Heart right ventricle (tissue), 16 donors: ENCODE measurements around the gene LAMA1. TPM values are rescaled to one million over a fixed set of nuclear protein-coding genes. Genes with fewer than 3 reads are reported as not detected.

Source experiments
- ATAC-seq, 8 donors: fragments of 200-7000 bp; cut with Tn5 transposase; one replicate each; pipeline ENCODE4 v1.9.1; 2020; ENCODE audit warnings: mild to moderate bottlenecking in 8 of 8, moderate library complexity in 8 of 8, moderate number of reproducible peaks in 1 of 8
- DNase-seq, 2 donors: peaks; one replicate each; pipeline ENCODE4 v3.0.0-alpha.2; 2020
- H3K27ac ChIP-seq, 10 donors: fragments of 200-600 bp; sonication (generic) in 2 of 10; one replicate each; pipeline versions ENCODE4 v1.5.0 to v1.8.0; 2020 to 2022; ENCODE audit warnings: mild to moderate bottlenecking in 3 of 10
- H3K27me3 ChIP-seq, 7 donors: fragments of 200-600 bp; one replicate each; pipeline ENCODE4 v1.8.0; 2021 to 2022; ENCODE audit warnings: mild to moderate bottlenecking in 2 of 7
- H3K36me3 ChIP-seq, 9 donors: fragments of 200-600 bp; sonication (generic) in 1 of 9; one replicate each; pipeline versions ENCODE4 v1.5.0 to v1.8.0; 2020 to 2022; ENCODE audit warnings: mild to moderate bottlenecking in 2 of 9
- H3K4me1 ChIP-seq, 9 donors: fragments of 200-600 bp; sonication (generic) in 1 of 9; one replicate each; pipeline versions ENCODE4 v1.5.0 to v1.8.0; 2020 to 2022; ENCODE audit warnings: mild to moderate bottlenecking in 4 of 9
- H3K4me3 ChIP-seq, 10 donors: fragments of 200-600 bp; sonication (generic) in 2 of 10; one replicate each; pipeline versions ENCODE4 v1.5.0 to v1.8.0; 2020 to 2022; ENCODE audit warnings: mild to moderate bottlenecking in 7 of 10, moderate library complexity in 2 of 10
- H3K9me3 ChIP-seq, 11 donors: fragments of 200-600 bp in 10 of 11; sonication (generic) in 2 of 11; one replicate each; pipeline versions ENCODE4 v1.5.0 to v1.8.0; 2013 to 2022; ENCODE audit warnings: mild to moderate bottlenecking in 2 of 11, control low read depth in 1 of 11, moderate library complexity in 1 of 11
- WGBS, 2 donors: extraction: QIAGEN DNeasy Blood & Tissue Kit; methylation state at CpG; one replicate each; pipeline ENCODE4 v1.1.7; 2013; ENCODE audit warnings: inconsistent platforms in 1 of 2; 5-methylcytosine and 5-hydroxymethylcytosine counted together
- intact Hi-C, 10 donors: fragments of 100-400 bp; cut with DNase I; formaldehyde crosslinking; loops; one replicate each; pipeline versions ENCODE4 v1.11.1 to v1.14.2; 2022
- polyA plus RNA-seq, 2 donors: library from polyadenylated mRNA; stranded (reverse); fragments of 200-250 nt; gene quantifications; one replicate each; pipeline ENCODE4 v1.2.3, GENCODE V29; 2013
- total RNA-seq, 10 donors: library from RNA; stranded (reverse); fragmentation: NEBNext Ultra II Directional in 3 of 10; extraction: Animal tissue kit (Norgen Biotek cat#: 25700) in 3 of 10; gene quantifications; one replicate each; pipeline versions ENCODE4 v1.2.1 to v1.2.4, GENCODE V29; 2021 to 2023
- TF ChIP-seq, protein P1 (sequence below), 9 donors: fragments of 200-600 bp; sonication (generic) in 2 of 9; IDR thresholded peaks; one replicate each; pipeline versions ENCODE4 v1.5.0 to v1.8.0; 2021 to 2022; ENCODE audit warnings: antibody characterized with exemption in 9 of 9, mild to moderate bottlenecking in 5 of 9, moderate library complexity in 1 of 9
- donor health status: Arrhythmogenic right ventricular cardiomyopathy.
- donor health status: ischemic (EF 13 %, LVEDD 7.1; RV severe dilation, severe dysfunction).
- donor health status: healthy with polysubstance abuse.
- donor health status: DM: no; HTN: yes; CAD: no.
- donor health status: DM: no; HTN: no; CAD: no.
- donor health status: ischemic (EF 25% LVEDD 6.9; RV normal size, moderate dysfunction).
- donor health status: ischemic (EF 25% LVEDD 5.7; RV mildly dilated, moderate dysfunction).
- donor health status: healthy.
- donor health status: DM: yes; HTN: yes; CAD: no.
- donor health status: Ischemic cardiomyopathy.
- donor health status: ischemic (EF 35%, LVEDD 5.7; RV mildly dilated, moderate dysfunction).
- donor health status: nonischemic (EF 11% LVEDD 7.7; RV severe dilation, severe dysfunction).
- donor health status: DM: yes; HTN: yes; CAD: no.
- donor health status: PGD.
- donor health status: ischemic (EF 29% LVEDD 5.4; RV normal size, mild dysfunction).
- donor health status: nonischemic (EF 23%, LVEDD 6.1; RV moderate dilation, normal function).

Gene LAMA1
- total and polyA plus RNA-seq, 12 donors: 0.05 to 0.82 (median 0.13) TPM; not detected in 4

DNA sequence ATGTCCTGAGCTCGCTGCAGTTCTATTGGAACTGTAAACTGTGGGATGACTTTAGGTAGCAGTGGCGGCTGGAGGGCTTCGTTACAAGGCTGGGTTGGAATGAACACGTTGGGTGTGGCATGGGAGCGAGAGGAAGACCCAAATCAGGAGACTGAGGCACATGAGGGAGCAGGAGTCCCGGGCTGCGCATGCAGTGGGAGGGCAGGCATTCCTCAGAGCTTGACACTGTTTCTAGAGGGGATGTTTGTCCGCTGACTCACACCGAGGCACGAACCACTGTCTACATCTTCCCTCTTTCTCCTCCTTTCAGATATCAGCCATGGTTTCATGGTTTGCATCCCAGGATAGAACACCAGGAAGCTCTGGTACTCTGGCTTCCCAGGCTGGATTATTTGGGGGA is 40.6 kb upstream of the LAMA1 start:
- DNase-seq (no peak), ATAC-seq (no peak)
- WGBS, 2 donors: 66% methylated on average over 10 of the region's 10 CpGs
- peaks cover 0 to 22% (median 7%) of the 10 kb centered on the region in 7 donors for H3K27me3 ChIP-seq
- H3K4me3 ChIP-seq: no peak overlapping the region
- H3K4me1 ChIP-seq: no peaks in the 10 kb centered on the region
- H3K36me3 ChIP-seq: no peaks in the 10 kb centered on the region
- no peaks in the 10 kb centered on the region for H3K9me3 ChIP-seq
- no peak overlapping the region for H3K27ac ChIP-seq
- intact Hi-C loops: no loop called here
- TF ChIP-seq, protein P1, sequence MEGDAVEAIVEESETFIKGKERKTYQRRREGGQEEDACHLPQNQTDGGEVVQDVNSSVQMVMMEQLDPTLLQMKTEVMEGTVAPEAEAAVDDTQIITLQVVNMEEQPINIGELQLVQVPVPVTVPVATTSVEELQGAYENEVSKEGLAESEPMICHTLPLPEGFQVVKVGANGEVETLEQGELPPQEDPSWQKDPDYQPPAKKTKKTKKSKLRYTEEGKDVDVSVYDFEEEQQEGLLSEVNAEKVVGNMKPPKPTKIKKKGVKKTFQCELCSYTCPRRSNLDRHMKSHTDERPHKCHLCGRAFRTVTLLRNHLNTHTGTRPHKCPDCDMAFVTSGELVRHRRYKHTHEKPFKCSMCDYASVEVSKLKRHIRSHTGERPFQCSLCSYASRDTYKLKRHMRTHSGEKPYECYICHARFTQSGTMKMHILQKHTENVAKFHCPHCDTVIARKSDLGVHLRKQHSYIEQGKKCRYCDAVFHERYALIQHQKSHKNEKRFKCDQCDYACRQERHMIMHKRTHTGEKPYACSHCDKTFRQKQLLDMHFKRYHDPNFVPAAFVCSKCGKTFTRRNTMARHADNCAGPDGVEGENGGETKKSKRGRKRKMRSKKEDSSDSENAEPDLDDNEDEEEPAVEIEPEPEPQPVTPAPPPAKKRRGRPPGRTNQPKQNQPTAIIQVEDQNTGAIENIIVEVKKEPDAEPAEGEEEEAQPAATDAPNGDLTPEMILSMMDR (IDR thresholded peaks at IDR 0.05): no peak

DNA sequence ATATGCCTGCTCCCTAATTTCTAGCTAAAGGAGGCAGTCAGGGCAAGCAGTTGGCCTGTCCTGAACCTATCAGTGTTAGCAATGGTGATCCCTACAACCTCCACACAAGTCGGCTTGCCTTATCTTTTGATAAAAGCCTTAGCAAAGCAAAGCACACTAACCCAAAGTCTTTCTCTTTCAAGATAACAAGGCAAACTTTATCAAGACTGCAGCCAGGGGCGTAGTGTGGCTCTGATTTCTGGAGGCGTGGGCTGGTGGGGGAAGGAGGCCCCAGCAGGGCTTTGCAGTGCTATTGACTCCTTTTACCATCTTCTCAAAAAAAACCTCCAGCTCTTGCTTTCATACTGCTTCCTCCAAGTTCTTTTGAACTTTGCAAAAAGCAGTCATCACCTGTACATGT is 40.2 kb upstream of the LAMA1 start:
- Histone ChIP-seq H3K4me3 (no peak overlapping the region), H3K9me3 (no peaks in the 10 kb centered on the region), H3K36me3 (no peaks in the 10 kb centered on the region), H3K27ac (no peak overlapping the region), H3K27me3 (peaks cover 0 to 19% (median 7%) of the 10 kb centered on the region in 7 donors), H3K4me1 (no peaks in the 10 kb centered on the region)
- intact Hi-C loops: no loop called here
- TF ChIP-seq, protein P1 (IDR thresholded peaks at IDR 0.05): no peak
- 50 to 52% methylated on average over 3 of the region's 3 CpGs for WGBS, 2 donors
- ATAC-seq (no peak), DNase-seq (no peak)

DNA sequence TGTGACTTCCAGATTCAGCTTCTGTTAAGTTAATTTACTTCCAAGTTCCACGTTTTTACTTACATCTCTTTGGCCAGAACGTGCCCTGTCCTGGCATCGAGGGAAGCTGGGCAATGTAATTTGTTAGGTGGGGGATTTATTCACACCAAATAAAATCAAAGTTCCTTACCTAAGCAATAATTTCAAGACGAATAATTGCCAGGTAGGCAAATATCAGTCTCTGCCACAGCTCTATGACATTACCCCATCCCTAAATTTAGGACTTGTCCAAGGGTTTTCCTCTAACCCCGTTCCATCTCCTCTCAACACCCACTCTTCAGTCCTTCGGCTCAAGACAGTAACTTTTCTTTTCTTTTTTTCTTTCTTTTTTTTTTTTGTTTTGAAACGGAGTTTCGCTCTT is 38.3 kb upstream of the LAMA1 start:
- Histone ChIP-seq H3K27me3 (peaks cover 0 to 10% (median 0%) of the 10 kb centered on the region in 7 donors), H3K4me3 (no peak overlapping the region), H3K27ac (no peak overlapping the region), H3K36me3 (no peaks in the 10 kb centered on the region), H3K9me3 (no peaks in the 10 kb centered on the region), H3K4me1 (no peaks in the 10 kb centered on the region)
- ATAC-seq: no peak
- TF ChIP-seq, protein P1 (IDR thresholded peaks at IDR 0.05): no peak
- DNase-seq: no peak
- WGBS, 2 donors: 86 to 87% methylated on average over 8 of the region's 8 CpGs
- intact Hi-C loops: no loop called here

DNA sequence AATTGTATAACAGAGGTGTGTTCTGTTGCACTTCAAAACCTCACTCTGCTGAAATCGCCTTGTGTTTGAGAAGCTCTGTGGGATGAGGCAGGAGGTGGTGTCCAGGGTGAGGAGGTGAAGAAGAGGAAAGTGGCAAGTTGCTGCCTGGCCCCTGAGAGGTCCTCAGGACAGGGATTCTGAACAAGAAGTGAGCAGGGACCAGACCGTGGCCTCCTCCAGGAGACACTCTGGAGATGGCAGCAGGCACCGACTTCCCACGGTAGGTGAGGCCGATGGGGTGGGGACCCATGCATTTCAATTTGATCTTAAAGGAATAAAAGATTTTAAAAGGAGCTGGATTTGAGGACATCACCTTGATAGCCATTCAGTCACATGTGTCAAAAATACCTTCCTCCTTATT is 37.5 kb upstream of the LAMA1 start:
- Histone ChIP-seq H3K9me3 (no peaks in the 10 kb centered on the region), H3K27me3 (peaks cover 0 to 7% (median 0%) of the 10 kb centered on the region in 7 donors), H3K4me3 (no peak overlapping the region), H3K36me3 (no peaks in the 10 kb centered on the region), H3K4me1 (no peaks in the 10 kb centered on the region), H3K27ac (no peak overlapping the region)
- WGBS, 2 donors: 91 to 95% methylated on average over 5 of the region's 5 CpGs
- TF ChIP-seq, protein P1 (IDR thresholded peaks at IDR 0.05): no peak
- intact Hi-C loops: no loop called here
- DNase-seq (no peak), ATAC-seq (no peak)
